GM19023 (cell line): ENCODE data around the gene SEMA5B.
A peak's percentile ranks its signal among the peaks of the same experiment; 100 is the strongest.

ENCODE experiments used
- ATAC-seq: cut with Tn5 transposase; IDR thresholded peaks from one replicate; pipeline ENCODE4 v1.9.1; 2021; ENCODE audit warnings: mild to moderate bottlenecking, moderate library complexity; ENCODE audit not compliant: unreplicated experiment

Gene SEMA5B

DNA sequence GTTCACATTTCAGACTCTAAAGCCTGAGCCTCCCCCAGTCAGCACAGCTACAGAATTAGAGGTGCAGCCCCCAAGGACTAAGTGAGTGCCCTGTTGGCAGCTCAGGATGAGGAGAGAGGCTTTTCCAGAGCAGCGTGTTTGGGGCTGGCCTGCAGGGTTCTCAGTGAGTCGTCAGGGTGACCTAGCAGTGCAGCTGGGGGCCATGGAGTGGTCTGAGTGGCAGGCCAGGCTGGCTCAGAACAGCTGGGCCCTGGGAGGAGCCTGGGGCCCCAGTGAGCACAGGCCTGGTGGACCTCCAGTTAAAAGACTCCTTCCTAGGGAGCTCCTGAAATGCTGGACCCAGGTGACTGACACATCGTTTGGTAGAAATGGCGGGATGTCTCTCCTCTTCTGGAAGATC, 124.4 kb downstream of the SEMA5B start:
- no peak for ATAC-seq

DNA sequence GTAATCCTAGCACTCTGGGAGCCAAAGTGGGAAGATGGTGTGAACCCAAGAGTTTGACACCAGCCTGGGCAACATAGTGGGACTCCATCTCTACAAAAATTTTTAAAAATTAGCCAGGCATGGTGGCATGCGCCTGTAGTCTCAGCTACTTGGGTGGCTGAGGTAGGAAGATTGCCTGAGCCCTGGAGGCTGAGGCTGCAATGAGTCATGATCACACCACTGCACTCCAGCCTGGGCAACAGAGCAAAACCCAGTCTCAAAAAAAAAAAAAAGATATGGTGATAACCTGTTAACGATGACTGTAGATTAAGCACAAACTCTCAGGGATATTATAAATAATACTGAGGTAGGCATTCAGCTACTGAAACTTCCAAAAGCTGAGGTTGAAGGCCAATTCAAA, 125.2 kb downstream of the SEMA5B start:
- no peak for ATAC-seq

DNA sequence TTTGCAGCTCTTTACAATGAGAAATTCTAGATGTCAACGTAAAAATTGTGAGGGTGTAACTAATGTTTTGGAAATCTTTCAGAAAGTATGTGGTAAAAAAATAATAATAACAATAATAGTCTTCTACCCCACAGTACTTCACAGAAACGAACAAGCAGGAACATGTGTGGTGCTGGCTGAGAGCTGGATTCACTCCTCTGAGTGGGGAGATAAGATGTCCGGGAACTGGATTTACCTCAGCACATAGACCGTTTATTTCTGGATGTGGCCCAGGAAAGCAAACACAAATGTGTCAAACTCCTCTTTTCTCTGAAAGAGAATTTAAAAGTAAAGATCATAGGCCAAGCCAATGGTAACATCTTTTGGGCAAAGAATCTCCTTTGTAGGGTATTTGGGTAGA, 129.3 kb downstream of the SEMA5B start:
- no peak for ATAC-seq

DNA sequence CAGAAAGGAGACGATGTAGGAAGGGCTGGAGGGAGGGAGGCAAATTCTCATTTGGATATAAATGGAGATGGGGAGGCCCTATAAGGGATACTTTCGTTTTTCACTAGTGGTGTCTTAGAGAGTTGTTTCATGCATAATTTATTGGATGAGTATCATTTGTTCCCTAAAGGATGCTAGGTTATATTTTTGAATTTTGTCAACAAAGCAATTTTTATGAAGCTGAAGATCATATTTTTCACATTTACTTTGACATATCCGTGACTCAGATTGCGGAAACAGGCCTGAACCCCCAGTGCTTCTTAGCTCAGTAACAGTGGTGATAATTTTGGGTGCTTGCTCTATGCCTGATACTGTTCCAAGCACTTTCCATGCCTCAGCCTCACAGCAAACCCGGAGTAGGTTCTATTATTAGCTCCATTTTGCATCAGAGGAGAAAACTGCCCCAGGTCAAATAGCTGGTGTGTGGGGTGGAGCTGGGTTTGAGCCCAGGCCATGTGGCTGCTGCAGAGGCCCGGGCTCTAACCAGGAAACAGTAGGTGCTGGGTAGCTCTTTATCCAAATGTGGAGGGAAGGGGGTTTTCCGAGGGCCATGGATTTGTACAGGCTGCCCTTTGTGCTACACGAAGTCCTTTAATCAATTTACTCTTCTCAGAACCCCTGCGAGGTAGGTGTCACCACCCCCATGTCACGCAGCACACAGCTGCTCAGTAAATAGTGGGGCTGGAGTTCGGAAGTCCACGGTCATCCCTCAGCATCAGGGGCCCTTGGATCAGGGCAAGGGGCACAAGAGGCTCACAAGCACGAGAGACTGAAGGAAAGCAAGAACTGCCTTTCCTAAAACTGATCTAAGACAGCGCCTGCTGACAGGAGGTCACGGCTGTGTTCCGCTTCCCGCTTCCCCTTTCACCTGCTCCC, 133.6 kb downstream of the SEMA5B start:
- ATAC-seq: no peak

DNA sequence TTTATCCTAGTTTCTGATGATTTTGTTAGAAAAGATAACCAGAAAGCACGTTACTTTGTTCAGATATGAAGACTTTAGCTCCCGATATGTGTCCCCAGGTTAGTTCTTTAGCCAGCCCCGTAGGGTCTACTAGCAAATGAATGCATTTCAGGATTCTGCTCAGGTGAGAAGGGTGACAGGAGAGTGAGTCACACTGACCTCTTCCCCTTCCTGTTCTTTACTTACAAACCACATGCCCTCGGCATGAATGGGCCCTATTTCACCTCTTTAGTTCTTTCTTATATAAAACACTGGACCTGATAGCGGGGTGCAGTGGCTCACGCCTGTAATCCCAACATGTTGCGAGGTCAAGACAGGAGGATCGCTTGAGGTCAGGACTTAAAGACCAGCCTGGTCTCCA, 134.3 kb downstream of the SEMA5B start:
- ATAC-seq: no peak

DNA sequence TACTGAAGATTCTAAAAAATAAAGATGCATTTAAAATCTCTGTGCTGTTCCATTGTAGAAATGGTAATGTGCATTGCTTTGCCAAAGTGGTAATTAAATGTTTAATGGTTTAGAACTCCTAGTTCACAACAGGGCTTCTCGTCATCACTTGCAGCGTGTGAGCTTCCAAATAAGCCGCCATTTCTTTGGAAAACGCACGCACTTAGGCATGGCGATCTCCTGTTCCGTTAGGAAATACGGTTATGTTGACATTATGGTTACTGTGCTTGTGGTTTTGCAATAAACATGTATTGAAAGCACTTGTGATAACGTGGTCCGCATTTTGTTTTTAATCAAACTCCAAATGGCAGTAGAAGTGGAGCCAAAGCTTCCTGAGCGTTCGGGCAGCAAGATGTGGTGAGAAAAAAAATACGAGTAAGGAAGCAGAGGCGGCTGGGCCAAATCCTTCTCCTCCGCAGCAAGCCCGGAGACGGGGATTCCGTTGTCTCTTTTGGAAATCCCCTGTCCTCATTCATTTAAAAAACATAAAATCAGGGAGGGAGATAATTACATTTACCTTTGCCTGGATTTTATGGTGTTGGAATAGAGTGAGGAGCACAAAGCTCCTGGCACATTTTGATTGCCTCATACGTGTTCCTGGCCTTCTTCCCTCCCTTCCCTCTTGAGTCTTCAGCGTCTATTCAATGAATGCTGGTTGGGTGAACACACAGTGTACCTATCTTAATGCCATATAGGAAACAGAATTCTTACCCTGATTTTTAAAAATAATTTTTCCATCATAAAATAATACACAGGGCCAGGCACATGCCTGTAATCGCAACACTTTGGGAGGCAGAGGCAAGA, 135.2 kb downstream of the SEMA5B start:
- no peak for ATAC-seq

DNA sequence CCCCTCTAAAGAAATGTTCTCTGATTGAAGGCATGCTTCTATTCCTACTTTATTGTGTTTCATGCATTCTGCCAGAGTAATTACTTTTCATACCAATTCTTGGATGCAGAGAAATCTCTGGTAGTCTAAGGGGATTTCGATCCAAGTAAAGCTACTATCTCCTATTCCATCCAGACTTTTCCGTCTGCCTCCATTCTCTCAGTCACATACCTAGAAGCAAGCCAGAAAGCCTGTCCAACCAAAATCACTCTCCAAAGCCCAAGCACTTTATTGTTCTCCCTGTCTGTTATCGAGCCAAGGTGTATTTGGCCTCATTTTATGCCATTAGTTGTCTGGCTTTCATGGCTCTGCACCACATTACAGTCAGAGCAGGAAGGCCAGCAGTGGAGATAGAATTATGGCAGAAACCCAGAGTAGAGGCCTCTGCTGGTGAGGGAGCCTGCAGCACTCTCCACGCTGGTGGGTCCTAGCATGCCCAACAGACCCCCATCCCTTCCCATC, 136.8 kb downstream of the SEMA5B start:
- ATAC-seq: no peak

DNA sequence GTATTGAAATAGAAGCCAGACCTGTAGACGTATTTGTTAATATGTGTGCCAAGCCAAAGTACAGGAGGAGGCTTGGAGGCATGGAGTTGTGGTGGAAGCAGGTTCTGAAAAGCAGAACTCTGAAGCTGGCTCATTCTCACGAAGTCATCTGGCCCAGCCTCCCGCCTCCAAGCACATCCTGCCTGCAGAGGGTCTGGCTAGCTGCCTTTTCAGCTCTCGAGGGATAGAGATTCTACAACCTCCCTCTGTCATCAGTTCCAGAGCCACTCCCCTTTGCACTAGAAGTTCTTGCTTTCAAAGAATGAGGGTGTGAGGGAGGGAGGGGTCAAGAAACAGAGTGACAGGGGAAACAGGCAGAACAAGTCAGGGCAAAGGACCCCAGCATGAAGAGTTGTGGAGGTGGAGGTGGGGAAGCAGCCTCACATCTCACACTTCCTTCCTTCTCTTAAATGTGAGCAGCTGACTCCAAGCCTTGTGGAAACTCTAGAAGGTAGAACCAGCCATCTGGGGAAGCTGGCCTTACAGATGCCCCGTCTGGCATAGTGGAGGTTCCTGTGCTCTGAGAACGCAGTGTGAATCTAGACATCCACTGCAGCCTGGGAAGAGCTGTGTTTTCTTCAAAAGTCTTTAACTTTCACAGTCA, 137.4 kb downstream of the SEMA5B start:
- ATAC-seq: peak; percentile 59

DNA sequence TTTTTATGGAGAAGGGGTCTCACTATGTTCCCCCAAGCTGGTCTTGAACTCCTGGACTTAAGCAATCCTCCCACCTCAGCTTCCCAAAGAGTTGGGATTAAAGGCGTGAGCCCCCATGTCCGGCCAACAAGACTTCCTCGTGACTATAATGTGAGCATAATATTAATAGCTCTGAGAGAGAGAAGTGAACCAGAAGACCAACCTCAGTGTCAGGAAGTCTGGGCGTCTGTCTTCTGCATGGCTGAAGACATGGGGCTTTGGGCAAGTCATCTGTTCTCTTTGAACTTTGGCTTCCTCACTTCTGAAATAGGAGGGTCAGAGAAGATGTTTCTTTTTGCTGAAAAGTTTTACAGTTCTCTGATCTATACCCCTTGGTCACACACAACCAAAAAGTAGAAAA, 140.6 kb downstream of the SEMA5B start:
- ATAC-seq: no peak

DNA sequence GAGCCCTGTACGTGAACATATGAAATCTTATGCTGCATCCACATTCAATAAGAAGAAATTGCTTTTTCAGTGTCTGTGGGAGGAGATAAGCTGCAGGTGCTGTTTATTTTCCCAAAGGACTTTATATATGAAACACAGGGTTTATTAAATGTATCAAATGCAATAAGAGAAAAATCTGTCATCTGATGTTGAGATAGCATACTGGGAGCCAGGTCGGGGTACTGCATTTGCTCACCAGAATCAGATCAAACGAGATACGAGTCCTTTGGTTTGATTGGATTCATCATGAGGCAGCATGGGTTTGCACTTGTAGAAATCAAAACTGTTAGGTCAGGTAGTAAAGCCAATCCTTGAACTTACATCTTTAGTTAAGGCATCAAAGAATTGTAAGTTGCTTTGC, 141.3 kb downstream of the SEMA5B start:
- no peak for ATAC-seq

DNA sequence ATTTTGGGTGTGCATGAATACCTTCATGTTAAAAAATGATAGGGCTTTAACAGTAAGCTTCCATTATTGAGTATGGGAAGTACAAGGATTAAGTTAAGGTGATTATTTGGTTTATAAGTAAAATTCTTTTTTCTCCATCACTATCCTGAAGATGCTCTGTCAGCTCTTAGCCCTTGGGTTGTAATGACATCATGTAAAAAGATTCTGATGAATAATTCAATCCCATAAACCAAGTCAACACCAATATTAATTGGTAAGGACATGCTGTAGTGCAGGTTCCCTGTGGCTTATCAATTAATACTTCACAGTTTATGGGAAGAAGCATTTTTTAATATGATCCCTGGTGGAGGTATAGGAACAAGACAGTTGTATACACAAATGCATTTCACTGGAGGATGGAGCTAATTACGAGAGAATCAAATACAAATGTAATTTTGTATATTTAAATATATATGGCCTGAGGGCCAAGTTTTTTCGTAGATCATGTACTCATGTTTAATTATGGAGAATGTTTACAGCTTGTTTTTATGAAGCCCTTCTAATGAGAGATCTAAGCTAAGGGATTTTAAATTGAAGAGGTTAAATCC, 145.1 kb downstream of the SEMA5B start:
- ATAC-seq: no peak

DNA sequence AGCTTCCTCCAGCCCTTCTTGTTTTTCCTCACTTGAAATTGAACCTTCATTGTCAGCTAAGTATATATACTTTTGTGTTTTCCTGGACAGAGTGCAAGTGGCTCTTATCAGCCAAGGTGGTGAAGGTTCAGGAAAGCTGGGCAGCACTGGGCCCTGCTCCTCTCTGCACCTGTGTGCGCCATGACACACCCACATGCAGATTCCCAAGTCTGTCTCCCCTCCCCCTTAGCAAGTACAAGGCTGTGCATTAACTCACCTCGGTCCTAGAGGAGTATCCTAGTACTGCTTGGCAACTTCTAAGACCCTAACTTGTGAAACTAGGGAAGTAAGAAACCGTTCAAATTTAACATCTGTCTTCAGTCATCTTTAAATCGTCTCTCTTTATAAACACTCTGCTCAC, 146.9 kb downstream of the SEMA5B start:
- ATAC-seq: no peak

DNA sequence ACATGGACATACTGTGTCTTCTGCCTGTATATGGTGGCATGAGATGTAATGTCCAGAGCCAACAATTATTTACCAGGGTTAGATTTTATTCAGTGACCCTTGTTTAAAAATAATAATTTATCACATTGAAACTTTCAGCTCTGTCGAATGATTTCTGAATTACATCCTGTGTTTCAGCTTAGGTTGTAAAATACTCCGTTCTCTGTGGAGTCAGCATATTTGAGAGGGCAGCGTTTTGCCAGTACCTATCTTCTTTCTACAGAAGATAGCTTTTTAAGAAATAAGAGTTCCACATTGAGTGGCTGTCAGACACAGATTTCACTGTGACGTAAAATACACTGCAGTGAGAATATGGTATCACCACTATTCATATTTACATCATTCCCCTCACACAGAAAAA, 147.4 kb downstream of the SEMA5B start:
- ATAC-seq: no peak

DNA sequence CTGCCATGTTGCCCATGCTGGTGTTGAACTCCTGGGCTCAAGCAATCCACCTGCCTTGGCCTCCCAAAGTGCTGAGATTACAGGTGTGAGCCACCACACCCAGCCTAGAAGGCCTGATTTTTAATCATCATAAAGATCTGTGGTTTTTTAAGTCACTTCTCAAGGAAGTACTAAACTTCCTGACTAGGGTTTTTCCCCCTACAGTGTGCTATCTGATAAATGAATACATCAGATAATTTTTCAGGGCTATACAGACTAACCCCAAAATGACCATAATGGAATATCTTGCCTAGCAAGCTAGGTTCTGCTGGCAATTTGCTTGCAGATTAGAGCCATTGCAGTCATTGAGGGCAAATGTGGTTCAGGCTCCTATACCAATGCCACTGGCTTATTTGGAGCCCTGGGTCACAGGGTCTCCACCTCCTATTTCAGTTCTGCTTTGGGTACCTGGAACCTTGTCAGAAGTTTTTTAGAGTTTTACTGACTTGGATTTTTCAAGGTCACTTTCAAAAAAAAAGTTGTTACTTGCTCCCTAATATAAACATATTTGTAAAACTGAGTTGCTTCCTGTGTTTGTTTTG, 151.9 kb downstream of the SEMA5B start:
- ATAC-seq: no peak

DNA sequence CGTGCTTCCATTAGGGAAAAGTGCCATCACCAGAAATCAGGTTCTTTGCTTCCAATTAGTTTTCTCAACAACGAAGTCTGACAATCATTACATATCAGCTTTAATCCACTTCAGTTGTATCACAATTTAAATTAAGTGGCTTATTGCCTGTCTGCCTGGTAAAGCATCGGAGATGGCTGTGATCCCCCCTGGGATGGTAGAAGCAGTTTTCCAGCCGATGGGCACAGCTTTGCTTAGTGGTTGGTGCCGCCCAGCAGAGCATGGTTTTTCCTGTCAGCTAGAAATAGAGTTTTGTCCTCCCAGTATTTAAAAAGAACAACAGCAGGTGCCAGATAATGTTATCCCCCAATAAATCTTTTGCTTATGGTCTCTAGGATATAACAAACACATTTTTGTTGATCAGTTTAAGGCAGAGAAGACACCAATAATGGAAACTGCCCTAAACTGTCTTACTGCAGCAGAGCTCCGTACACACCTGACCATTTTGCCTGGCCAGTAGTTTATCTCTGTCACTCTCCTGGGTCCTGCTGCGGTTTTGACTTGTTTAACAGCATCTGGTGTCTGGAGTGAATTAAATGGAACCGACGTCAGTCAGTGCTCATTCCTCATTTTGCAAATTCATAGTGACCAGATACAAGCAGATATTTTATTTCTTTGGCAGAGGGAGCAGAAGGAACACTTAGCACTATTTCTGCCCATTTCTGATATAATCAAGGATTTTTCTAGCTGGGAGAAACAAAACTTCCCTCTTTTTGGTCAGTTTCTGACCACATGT, 153.6 kb downstream of the SEMA5B start:
- no peak for ATAC-seq

DNA sequence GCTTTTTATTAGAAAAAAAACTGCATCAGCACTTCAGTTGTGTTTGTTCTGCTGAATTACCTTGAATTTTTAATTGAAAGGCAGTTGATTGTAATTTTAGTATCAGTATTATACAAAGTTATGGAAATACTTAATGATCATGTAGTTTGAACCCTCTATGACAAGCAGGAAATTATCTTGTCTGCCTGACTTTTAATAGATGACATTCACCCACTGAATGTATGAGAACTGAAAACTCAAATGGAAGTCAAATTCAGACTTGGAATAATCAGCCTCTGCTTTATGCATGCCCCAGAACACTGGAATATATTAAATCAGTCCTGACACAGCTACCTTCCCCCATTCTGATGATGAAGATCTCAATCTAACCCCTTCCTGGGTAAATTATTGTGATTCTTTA, 159.2 kb downstream of the SEMA5B start:
- ATAC-seq: no peak

DNA sequence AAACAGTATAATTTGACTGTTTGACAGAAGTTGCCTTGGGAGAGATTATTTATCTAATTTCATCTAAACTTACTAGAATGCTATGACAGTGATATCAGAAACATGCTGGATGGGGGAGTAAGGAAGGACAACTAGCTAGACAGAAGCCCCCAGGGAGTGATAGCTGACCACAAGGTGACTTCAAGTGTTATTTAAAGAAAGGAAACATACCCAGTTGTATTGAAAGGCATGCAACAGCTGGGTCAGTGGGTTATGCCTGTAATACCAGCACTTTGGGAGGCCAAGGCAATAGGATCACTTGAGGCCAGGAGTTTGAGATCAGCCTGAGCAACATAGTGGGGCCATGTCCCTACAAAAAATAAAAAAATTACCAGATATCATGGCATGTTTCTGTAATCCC, 163.1 kb downstream of the SEMA5B start:
- no peak for ATAC-seq

DNA sequence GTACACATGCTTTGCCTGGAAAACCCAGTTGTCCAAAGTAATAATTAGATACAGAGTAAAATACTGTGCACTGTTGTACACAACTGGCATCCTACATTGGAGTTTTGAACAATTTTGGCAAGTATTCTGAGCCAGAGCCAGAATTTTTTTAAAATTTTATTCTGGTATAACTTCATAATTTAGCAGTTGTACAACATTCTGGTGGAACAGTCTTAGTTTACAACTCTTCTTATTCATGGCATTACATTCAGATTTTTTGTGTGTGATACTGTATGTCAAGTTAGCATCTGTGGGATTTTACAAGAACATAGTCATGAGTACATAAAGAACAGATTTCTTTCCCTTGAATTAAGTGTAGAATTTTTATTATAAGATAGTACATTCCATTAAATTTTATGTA, 165.2 kb downstream of the SEMA5B start:
- ATAC-seq: no peak
